ENCODE data around the gene ZNF653. TPM values are rescaled to one million over a fixed set of nuclear protein-coding genes. Genes with fewer than 3 reads are reported as not detected.

Gene ZNF653
- total and polyA plus RNA-seq, 9 of the 15 experiments (the other 6 are each of a cell fraction or from before 2014, with no cell fraction given), result 1.6 to 8.0 (median 4.2) TPM; not detected in 2

DNA sequence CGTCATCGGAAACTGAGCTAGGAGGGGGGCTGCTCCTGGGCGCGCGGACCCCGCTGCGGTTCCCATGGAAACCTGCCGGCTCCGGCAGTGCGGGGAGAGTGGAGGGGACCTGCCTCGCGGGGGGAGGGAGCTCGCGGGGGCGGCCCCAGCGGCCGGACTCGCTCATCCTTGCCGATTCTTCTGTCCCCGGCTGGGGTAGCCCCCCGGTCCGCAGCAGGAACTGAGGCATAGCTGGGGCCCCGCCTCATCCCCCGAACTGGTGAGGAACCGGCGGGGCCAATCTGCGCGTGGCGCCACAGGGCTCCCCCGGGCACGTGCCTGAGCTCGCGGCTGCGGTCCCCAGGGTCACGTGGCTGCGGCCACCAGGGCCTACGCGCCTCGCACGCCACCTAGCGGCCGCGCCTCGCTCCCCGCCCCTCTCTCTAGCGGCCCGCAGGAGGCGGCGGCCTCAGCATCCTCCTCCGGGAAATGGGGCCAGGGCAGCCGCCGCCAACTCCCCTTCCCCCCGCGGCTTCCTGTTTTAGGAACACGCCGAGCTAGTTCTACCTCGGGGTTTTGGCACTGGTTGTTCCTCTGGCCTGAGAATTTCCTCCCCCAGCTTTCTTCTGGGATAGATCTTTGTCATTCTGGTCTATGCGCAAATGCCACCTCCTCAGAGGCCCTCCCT, 23.1 kb downstream of the ZNF653 start:
- no peaks in the 10 kb centered on the region; the same call in 1 of the 2 replicates for H4K20me1 ChIP-seq (replicated peaks; ENCODE audit: control insufficient read depth, insufficient read depth, low read length)
- H3K79me2 ChIP-seq (ENCODE audit: control insufficient read depth, insufficient read depth, low read length), result no peaks in the 10 kb centered on the region
- H2AFZ ChIP-seq (ENCODE audit: low read depth, low read length), result peak overlapping the region; percentile 87
- peaks cover 9 to 70% of the 10 kb centered on the region in 2 experiments; a peak in 4 of 5 replicates for H3K4me1 ChIP-seq (replicated peaks in 1 of 2; ENCODE audit: control insufficient read depth in 2 of 2, insufficient read depth in 2 of 2, low read length in 2 of 2)
- no peaks in the 10 kb centered on the region; a peak in 1 of 5 replicates for H3K27me3 ChIP-seq (ENCODE audit: control insufficient read depth in 2 of 2, insufficient read depth in 2 of 2, low read length in 2 of 2)
- no peaks in the 10 kb centered on the region for H3K36me3 ChIP-seq (ENCODE audit: control insufficient read depth, insufficient read depth, low read length)
- WGBS (ENCODE audit: insufficient coverage, low coverage, missing lambda C conversion rate), result 6% methylated on average over 24 of the region's 58 CpGs
- DNase-seq (ENCODE audit: extremely low read depth in 1 of 4, low spot score in 3 of 4) (peak; percentile 90 to 93 (median 92)), FAIRE-seq (peak; percentile 42), ATAC-seq (peak; percentile 88)
- CTCF ChIA-PET (ENCODE audit: low intra/inter-chr PET ratio), result interaction anchor here (0.5 to 2.2 kb wide), 10 partner anchors 13 to 459 kb away, joined by 3 to 15 read pairs (median 3); no protein-coding TSS in a partner anchor
- peak overlapping the region; percentile 51 for H3K4me2 ChIP-seq (ENCODE audit: insufficient read depth, low read length)
- H3K9ac ChIP-seq (ENCODE audit: insufficient read depth in 1 of 2, low read depth in 2 of 2, low read length in 2 of 2), result peak overlapping the region in 1 of 2 experiments; percentile 81; a peak in 2 of 4 replicates
- H3K9me3 ChIP-seq (replicated peaks; ENCODE audit: control insufficient read depth, insufficient read depth, low read depth, low read length), result no peaks in the 10 kb centered on the region
- peak overlapping the region; percentile 39 for H3K4me3 ChIP-seq
- no peaks in the 10 kb centered on the region for H3K9me1 ChIP-seq (ENCODE audit: control insufficient read depth, insufficient read depth, low read length)
- POLR2A ChIA-PET, result interaction anchor here (0.5 to 1.2 kb wide), 6 partner anchors 27 to 339 kb away, joined by 3 to 4 read pairs (median 3); partner anchors contain the start of gene SWSAP1
- H3K27ac ChIP-seq (ENCODE audit: extremely low read depth, low read depth, low read length), result peak overlapping the region; percentile 40; the same call in 1 of the 3 replicates
- in situ Hi-C loops (cut with MboI) (no loop called here), intact Hi-C loops (cut with micrococcal nuclease) (loop anchor here (2.0 to 10.0 kb wide), 3 partner anchors 30 to 188 kb away; partner anchors contain the start of genes EPOR and TSPAN16)
- no TSS peak for BruUV-seq (replicated peaks)
- TF ChIP-seq NONO (IDR thresholded peaks at IDR 0.05; ENCODE audit: low read depth in 2 of 2, low read length in 1 of 2), result peak in 1 of 2 experiments; percentile 81; a peak in 2 of 4 replicates
- peak; percentile 41; the same call in 1 of the 2 replicates for TF ChIP-seq PHF8 (IDR thresholded peaks at IDR 0.05; ENCODE audit: borderline replicate concordance, low read length)
- TF ChIP-seq XRCC5 (IDR thresholded peaks at IDR 0.05; ENCODE audit: low read depth, low read length), result 0 out of 2 replicates have a peak, but pooled peaks have one; percentile 52
- peak; percentile 68; the same call in 1 of the 2 replicates for TF ChIP-seq ADNP (tag; IDR thresholded peaks at IDR 0.05)
- TF ChIP-seq, protein P1, sequence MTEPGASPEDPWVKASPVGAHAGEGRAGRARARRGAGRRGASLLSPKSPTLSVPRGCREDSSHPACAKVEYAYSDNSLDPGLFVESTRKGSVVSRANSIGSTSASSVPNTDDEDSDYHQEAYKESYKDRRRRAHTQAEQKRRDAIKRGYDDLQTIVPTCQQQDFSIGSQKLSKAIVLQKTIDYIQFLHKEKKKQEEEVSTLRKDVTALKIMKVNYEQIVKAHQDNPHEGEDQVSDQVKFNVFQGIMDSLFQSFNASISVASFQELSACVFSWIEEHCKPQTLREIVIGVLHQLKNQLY (CRISPR knock-in tag; conservative IDR thresholded peaks at IDR 0.05), result peak in 1 of 2 experiments; percentile 80; a peak in 1 of 4 replicates
- TF ChIP-seq YY1 (IDR thresholded peaks at IDR 0.05; ENCODE audit: borderline replicate concordance in 1 of 3, control insufficient read depth in 1 of 3, extremely low read depth in 1 of 3, insufficient read depth in 3 of 3, insufficient read length in 1 of 3, insufficient replicate concordance in 2 of 3, low read depth in 1 of 3, low read length in 2 of 3), result peak in 2 of 3 experiments; percentile 40 to 68
- TF ChIP-seq CREM (IDR thresholded peaks at IDR 0.05; ENCODE audit: low read depth), result peak; percentile 72
- 0 out of 2 replicates have a peak, but pooled peaks have one; percentile 35 for TF ChIP-seq HNRNPL (IDR thresholded peaks at IDR 0.05; ENCODE audit: low read depth, low read length)
- TF ChIP-seq SUPT5H (IDR thresholded peaks at IDR 0.05), result no peak; the same call in 1 of the 2 replicates
- peak; percentile 98 for TF ChIP-seq NR3C1 (CRISPR knock-in tag; IDR thresholded peaks at IDR 0.05)
- TF ChIP-seq KDM1A (IDR thresholded peaks at IDR 0.05), result peak; percentile 80 to 94
- TF ChIP-seq, protein P2, sequence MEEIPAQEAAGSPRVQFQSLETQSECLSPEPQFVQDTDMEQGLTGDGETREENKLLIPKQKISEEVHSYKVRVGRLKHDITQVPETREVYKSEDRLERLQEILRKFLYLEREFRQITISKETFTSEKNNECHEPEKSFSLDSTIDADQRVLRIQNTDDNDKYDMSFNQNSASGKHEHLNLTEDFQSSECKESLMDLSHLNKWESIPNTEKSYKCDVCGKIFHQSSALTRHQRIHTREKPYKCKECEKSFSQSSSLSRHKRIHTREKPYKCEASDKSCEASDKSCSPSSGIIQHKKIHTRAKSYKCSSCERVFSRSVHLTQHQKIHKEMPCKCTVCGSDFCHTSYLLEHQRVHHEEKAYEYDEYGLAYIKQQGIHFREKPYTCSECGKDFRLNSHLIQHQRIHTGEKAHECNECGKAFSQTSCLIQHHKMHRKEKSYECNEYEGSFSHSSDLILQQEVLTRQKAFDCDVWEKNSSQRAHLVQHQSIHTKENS (CRISPR knock-in tag; IDR thresholded peaks at IDR 0.05), result no peak
- TF ChIP-seq TRIM24 (IDR thresholded peaks at IDR 0.05), result peak in 1 of 2 experiments; percentile 54; a peak in 1 of 4 replicates

Data from K562 (cell line).